ENCODE results near the gene ALKBH4. TPM values are rescaled to one million over a fixed set of nuclear protein-coding genes. Genes with fewer than 3 reads are reported as not detected.

Gene ALKBH4
- total RNA-seq, 2 experiments from 2014 or later, result 6.1 to 9.1 TPM

DNA sequence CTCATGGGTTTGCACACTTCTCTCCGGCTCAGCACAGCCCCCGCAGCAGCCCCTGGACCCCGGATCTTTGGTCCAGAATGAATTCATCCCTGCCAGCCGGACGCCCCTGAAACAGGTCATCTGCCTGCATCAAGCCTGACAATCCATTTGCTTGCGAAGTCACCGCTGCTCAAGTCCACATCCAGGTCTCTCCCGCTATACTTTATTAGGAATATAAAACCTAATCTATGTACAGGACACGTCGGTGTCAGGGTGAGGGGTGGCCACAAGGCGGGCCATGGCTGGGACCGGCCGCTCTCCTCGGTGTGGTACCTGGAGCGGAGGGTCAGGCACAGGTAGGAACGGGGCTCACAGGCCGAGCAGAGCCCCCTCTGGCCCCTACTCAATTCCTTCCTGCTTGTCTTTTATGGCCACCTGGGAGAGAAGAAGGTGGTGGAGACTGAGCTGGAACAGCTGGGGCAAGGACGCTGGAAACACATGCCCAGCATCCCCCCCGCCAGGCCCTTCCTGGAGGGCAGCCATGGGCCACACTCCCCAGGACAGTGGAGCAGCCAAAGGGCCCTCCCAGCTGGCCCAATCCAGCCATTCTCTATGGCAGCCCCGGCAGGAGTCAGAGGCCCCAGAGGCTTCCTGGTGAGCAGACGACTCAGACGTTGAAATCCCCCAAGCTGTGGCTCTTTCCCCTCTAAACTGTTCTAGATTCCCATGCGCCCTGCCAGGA lies 8.8 kb upstream of the ALKBH4 start:
- CTCF ChIA-PET, result no interaction called here
- H3K4me3 Mint-ChIP-seq, result no peak overlapping the region
- intact Hi-C loops (cut with DNase I, micrococcal nuclease), result no loop called here
- no peak for DNase-seq
- H3K36me3 Mint-ChIP-seq (ENCODE audit: low read depth), result peaks cover 4% of the 10 kb centered on the region
- H3K4me1 Mint-ChIP-seq, result no peaks in the 10 kb centered on the region
- H3K27me3 Mint-ChIP-seq, result no peaks in the 10 kb centered on the region
- H3K27ac Mint-ChIP-seq, result no peak overlapping the region
- no peak for ATAC-seq
- no peaks in the 10 kb centered on the region for H3K9me3 Mint-ChIP-seq (ENCODE audit: low read depth)
- POLR2A ChIA-PET, result interaction anchor here (0.5 to 0.6 kb wide), 2 partner anchors 31 to 51 kb away, joined by 3 to 4 read pairs; no protein-coding TSS in a partner anchor

DNA sequence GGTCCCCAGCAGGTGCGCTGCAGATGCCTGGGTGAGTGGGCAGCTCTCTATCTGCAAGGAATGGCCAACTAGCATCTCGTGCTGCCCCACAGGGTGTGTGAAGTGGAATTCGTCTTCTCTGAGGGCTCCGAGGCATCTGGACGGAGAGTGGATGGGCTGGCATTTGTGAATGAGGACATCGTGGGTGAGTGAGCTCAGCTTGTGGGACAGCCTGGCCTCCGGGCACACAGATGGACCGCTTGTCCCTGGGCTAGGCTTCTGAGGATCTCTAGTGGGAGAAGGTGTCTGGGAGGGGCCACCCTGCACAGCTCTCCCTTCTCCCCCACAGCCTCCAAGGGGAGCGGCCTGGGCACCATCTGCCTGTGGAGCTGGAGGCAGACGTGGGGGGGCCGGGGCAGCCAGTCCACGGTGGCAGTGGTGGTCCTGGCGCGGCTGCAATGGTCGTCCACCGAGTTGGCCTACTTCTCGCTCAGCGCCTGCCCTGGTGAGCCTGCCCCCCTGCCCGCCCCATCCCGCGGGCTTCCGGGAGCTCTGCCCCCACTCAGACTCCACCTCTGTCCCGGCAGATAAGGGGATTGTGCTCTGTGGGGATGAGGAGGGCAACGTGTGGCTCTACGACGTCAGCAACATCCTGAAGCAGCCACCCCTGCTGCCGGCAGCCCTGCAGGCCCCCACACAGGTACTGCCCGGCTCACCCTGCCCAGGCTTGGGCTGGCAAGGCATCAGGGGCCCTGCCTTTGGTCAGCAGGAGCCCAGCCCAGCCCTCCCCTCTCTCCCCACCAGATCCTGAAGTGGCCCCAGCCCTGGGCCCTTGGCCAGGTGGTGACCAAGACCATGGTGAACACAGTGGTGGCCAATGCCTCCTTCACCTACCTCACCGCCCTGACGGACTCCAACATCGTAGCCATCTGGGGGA lies 7.7 kb upstream of the ALKBH4 start:
- DNase-seq (no peak), ATAC-seq (no peak)
- intact Hi-C loops (cut with DNase I, micrococcal nuclease), result no loop called here
- H3K27me3 Mint-ChIP-seq, result no peaks in the 10 kb centered on the region
- POLR2A ChIA-PET, result interaction anchor here (0.5 kb wide), 1 partner anchor 30 kb away, joined by 3 read pairs; no protein-coding TSS in a partner anchor
- H3K27ac Mint-ChIP-seq, result peak overlapping the region; percentile 42
- H3K4me1 Mint-ChIP-seq, result no peaks in the 10 kb centered on the region
- no peaks in the 10 kb centered on the region for H3K9me3 Mint-ChIP-seq (ENCODE audit: low read depth)
- CTCF ChIA-PET, result no interaction called here
- no peak overlapping the region for H3K4me3 Mint-ChIP-seq
- H3K36me3 Mint-ChIP-seq (ENCODE audit: low read depth), result peaks cover 4% of the 10 kb centered on the region

DNA sequence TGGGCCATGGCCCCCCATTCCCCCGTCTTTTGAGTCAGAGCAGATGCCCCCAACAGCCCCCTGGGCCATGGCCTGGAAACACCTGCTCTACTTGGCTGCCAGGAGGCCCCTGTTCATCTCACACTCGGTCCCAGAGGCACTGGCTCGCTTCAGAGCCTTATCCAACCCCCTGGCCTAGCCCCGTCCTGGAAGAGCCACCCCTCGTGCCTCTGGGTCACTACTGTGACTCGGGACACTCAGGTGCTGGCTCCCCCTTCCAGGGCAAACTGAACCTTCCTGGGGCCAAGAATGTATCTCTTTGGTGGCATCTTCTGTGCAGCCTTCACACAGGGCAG lies 7.1 kb upstream of the ALKBH4 start:
- intact Hi-C loops (cut with DNase I, micrococcal nuclease), result no loop called here
- Mint-ChIP-seq H3K27ac (peak overlapping the region; percentile 42), H3K4me1 (peaks cover 5% of the 10 kb centered on the region), H3K36me3 (ENCODE audit: low read depth) (peaks cover 4% of the 10 kb centered on the region), H3K27me3 (no peaks in the 10 kb centered on the region), H3K4me3 (no peak overlapping the region), H3K9me3 (ENCODE audit: low read depth) (no peaks in the 10 kb centered on the region)
- POLR2A ChIA-PET, result no interaction called here
- DNase-seq (no peak), ATAC-seq (no peak)
- CTCF ChIA-PET, result no interaction called here

DNA sequence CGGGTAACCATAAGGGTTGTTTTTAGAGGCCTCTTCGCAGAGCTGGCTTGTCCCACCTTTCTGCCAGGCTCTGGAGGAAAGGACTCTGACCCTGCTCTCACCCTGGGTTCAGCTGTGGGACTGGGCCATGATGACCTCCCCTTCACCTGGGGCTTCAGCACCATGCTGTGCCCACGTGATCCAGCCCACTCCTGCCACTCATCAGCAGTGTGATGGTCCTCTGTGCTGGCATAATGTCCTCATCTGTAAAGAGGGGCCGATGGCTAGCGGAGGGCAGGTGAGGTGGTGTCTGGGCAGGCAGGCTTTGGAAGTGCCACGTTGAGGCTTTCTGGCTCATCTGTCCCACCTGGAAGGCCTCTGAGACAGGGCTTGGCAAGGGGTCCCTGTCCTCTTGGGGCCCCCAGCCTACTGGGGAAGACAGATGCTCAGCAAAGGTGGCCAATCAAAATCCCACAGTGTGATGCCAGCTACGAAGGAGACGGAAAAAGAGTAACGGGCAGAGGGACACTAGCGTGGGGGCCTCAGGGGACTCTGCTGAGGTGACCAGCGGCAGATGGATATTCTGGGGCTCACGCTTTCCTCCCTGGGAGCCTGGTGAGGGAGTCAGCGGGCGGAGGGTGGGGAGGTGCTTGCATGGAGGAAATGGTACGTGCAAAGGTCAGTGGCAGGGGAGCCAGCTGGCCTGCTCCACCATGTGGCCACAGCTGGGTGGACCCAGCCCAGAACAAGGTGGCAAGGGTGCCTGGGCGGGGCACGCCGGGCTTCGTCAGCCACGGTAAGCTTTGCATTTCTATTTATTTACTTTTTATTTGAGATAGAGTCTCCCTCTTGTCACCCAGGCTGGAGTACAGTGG lies 5.5 kb upstream of the ALKBH4 start:
- Mint-ChIP-seq H3K27me3 (no peaks in the 10 kb centered on the region), H3K9me3 (ENCODE audit: low read depth) (no peaks in the 10 kb centered on the region), H3K4me3 (no peak overlapping the region), H3K4me1 (peaks cover 17% of the 10 kb centered on the region), H3K36me3 (ENCODE audit: low read depth) (peaks cover 4% of the 10 kb centered on the region), H3K27ac (no peak overlapping the region)
- POLR2A ChIA-PET, result no interaction called here
- intact Hi-C loops (cut with DNase I, micrococcal nuclease), result loop anchor here (10.0 kb wide), 2 partner anchors 185 to 1145 kb away; partner anchors contain the start of genes IFT22 (in 1 of the 2) and SH2B2 (in 1 of the 2)
- DNase-seq (no peak), ATAC-seq (no peak)
- CTCF ChIA-PET, result no interaction called here

DNA sequence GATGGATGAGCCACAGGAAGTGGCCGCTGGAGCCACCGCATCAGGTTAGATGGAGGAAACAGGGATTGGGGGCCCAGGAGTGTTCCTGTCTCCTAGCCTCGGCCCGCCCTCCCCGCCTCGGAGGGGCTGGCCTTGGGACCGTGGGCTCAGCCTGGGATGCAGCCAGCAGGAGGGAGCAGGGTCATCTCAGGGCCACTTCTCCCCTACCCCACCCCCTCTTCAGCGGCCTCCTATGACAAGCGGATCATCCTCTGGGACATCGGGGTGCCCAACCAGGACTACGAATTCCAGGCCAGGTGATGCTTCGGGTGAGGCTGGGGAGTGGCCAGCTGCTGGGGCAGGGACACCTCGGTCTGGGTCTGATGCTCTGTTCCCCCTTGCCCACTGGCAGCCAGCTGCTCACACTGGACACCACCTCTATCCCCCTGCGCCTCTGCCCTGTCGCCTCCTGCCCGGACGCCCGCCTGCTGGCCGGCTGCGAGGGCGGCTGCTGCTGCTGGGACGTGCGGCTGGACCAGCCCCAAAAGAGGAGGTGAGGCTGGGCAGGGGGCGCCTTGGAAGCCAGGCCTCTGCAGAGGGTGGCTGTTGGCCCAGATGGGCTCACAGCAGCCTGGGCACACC lies 4.8 kb upstream of the ALKBH4 start:
- ChIA-PET CTCF (no interaction called here), POLR2A (no interaction called here)
- Mint-ChIP-seq H3K4me1 (peaks cover 17% of the 10 kb centered on the region), H3K36me3 (ENCODE audit: low read depth) (peaks cover 4% of the 10 kb centered on the region), H3K9me3 (ENCODE audit: low read depth) (no peaks in the 10 kb centered on the region), H3K27ac (no peak overlapping the region), H3K4me3 (no peak overlapping the region), H3K27me3 (no peaks in the 10 kb centered on the region)
- ATAC-seq (no peak), DNase-seq (no peak)
- intact Hi-C loops (cut with DNase I, micrococcal nuclease), result loop anchor here (10.0 kb wide), 2 partner anchors 185 to 1145 kb away; partner anchors contain the start of genes IFT22 (in 1 of the 2) and SH2B2 (in 1 of the 2)

DNA sequence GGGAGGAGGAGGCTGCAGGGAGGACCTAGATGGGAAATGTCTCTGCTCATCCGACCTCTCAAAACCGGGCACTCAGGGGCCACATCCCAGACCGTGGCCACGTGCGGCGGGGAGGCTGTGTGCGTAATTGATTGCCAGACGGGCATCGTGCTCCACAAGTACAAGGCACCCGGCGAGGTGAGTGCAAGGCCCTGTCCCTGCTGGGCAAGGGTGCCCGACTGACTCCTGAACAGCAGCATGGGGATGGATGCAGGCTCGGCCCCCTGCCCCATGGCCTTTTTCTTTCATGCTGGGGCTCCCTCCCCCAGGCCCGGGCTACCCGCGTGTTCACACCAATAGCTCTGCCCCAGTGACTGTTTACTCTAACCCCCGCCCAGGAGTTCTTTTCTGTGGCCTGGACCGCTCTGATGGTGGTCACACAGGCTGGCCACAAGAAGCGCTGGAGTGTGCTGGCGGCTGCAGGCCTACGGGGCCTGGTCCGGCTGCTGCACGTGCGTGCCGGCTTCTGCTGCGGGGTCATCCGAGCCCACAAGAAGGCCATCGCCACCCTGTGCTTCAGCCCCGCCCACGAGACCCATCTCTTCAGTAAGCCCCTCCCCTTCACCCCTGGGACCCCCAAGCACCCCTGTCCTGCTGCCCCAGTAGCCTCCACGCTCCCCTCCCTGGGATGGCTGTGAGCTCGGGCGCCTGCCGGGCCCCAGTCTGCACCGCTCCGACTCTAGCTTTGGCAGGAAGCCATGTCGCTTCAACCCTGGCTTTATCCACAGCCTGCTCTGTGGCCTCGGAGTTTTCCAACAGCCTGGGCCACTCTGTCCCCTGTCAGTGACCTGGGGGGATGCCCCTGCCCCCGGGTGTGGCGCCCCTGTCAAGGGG lies 4.1 kb upstream of the ALKBH4 start:
- POLR2A ChIA-PET, result no interaction called here
- intact Hi-C loops (cut with DNase I, micrococcal nuclease), result loop anchor here (10.0 kb wide), 2 partner anchors 184 to 1144 kb away; partner anchors contain the start of genes IFT22 (in 1 of the 2) and SH2B2 (in 1 of the 2)
- H3K27me3 Mint-ChIP-seq, result no peaks in the 10 kb centered on the region
- CTCF ChIA-PET, result no interaction called here
- H3K36me3 Mint-ChIP-seq (ENCODE audit: low read depth), result peaks cover 4% of the 10 kb centered on the region
- DNase-seq, result no peak
- H3K9me3 Mint-ChIP-seq (ENCODE audit: low read depth), result no peaks in the 10 kb centered on the region
- no peak overlapping the region for H3K4me3 Mint-ChIP-seq
- no peak for ATAC-seq
- no peak overlapping the region for H3K27ac Mint-ChIP-seq
- H3K4me1 Mint-ChIP-seq, result peaks cover 23% of the 10 kb centered on the region

DNA sequence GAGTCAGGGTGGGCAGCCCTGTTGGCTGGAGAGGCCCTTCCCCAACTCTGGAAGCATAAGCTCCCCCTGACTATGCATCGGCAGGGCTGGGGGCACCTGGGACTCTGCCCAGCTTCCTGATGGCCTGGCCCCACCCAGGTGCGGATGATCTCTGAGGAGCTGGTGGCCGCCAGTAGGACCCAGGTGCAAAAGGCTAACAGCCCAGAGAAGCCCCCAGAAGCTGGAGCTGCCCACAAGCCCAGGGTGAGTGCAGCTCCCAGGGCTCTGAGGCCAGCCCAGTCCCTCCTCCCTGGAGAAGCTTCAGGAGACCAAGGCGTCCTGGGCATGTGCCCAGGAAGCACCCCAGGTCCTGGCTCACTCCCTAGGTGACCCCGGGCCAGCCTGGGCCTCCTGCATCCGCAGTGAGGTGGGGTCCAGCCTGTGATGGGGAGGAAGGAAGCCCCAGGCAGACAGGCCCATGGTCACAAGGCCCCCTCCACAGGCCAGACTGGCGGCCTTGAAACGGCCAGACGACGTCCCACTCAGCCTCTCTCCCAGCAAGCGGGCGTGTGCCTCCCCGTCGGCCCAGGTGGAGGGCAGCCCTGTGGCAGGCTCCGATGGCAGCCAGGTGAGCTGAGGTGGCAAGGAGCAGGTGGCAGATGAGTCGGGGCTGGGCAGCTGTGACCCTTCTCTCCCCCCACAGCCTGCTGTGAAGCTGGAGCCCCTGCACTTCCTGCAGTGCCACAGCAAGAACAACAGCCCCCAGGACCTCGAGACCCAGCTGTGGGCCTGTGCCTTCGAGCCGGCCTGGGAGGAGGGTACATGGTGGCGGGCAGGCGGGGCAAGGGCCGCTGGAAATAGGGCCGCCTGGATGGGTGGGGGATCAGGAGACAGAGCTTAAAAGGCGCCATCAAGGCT lies 3.2 kb upstream of the ALKBH4 start:
- ChIA-PET CTCF (interaction anchor here (0.6 to 1.0 kb wide), 5 partner anchors 9 to 190 kb away, joined by 3 read pairs; partner anchors contain the start of gene ORAI2), POLR2A (interaction anchor here (0.6 kb wide), 2 partner anchors 38 to 55 kb away, joined by 4 read pairs; no protein-coding TSS in a partner anchor)
- DNase-seq (no peak), ATAC-seq (no peak)
- Mint-ChIP-seq H3K4me1 (peaks cover 26% of the 10 kb centered on the region), H3K9me3 (ENCODE audit: low read depth) (no peaks in the 10 kb centered on the region), H3K27me3 (no peaks in the 10 kb centered on the region), H3K36me3 (ENCODE audit: low read depth) (peaks cover 4% of the 10 kb centered on the region), H3K4me3 (no peak overlapping the region), H3K27ac (no peak overlapping the region)
- intact Hi-C loops (cut with DNase I, micrococcal nuclease), result loop anchor here (10.0 kb wide), 2 partner anchors 183 to 1143 kb away; partner anchors contain the start of genes IFT22 (in 1 of the 2) and SH2B2 (in 1 of the 2)

DNA sequence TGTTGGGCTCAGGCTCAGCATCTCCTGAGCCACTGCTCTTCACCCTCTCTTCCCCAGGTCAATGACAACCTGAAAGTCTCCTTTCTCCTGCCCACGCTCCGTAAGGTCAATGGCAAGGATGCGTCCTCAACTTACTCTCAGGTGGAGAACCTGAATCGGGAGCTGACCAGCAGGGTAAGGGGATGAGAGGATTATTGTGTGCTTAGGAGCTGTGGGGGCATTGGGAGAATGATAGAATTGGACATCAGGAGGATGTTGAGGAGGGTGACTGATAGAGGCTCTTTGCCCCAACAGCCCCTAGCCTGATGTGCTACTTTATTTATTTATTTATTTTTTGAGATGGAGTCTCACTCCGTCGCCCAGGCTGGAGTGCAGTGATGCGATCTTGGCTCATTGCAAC lies 1.4 kb upstream of the ALKBH4 start:
- no peaks in the 10 kb centered on the region for H3K27me3 Mint-ChIP-seq
- peak overlapping the region; percentile 95 for H3K4me3 Mint-ChIP-seq
- H3K4me1 Mint-ChIP-seq, result peaks cover 30% of the 10 kb centered on the region
- no peak for DNase-seq
- intact Hi-C loops (cut with DNase I, micrococcal nuclease), result loop anchor here (10.0 kb wide), 2 partner anchors 181 to 1141 kb away; partner anchors contain the start of genes IFT22 (in 1 of the 2) and SH2B2 (in 1 of the 2)
- H3K27ac Mint-ChIP-seq, result no peak overlapping the region
- H3K36me3 Mint-ChIP-seq (ENCODE audit: low read depth), result no peaks in the 10 kb centered on the region
- no peaks in the 10 kb centered on the region for H3K9me3 Mint-ChIP-seq (ENCODE audit: low read depth)
- ChIA-PET POLR2A (interaction anchor here (0.6 kb wide), 2 partner anchors 49 to 1301 kb away, joined by 3 to 7 read pairs; partner anchors contain the start of gene VGF), CTCF (interaction anchor here (0.6 to 1.3 kb wide), 5 partner anchors 10 to 1957 kb away, joined by 3 to 7 read pairs (median 5); partner anchors contain the start of gene PRKRIP1)
- no peak for ATAC-seq

DNA sequence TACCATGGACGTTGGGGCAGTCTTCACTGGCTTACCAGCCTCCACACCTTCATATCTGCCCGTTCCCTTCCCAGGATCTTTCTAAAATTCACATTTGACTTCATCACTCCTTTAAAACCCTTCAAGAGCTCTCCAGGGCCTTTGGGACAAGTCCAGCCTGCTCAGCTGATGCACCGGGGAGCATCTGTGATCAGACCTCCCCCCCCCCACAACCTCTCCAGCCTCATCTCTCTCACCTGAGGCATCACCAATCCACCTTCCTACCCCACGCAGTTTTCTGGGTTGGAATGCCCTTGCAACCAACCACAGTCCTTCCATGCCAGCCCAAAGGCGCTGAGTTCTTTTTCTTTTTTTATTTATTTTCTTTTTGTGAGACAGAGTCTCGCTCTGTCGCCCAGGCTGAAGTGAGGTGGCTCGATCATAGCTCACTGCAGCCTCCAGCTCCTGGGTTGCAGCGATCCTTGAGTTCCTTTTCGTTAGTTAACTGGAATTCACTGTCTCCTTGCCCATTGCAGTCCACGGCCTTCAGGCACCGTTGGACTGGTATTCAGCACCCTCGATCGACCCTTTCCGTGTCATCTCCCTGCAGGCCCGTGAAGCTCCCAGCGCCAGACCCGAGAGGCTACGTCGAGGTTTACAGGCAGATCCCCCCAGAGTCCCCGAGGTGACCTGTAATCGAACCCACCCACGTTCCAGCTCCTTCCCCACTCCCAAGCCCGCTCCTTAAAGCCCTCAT lies 654 bp downstream of the ALKBH4 start:
- no peak for DNase-seq
- peak overlapping the region; percentile 95 for H3K4me3 Mint-ChIP-seq
- H3K27me3 Mint-ChIP-seq, result no peaks in the 10 kb centered on the region
- peaks cover 30% of the 10 kb centered on the region for H3K4me1 Mint-ChIP-seq
- no peak for ATAC-seq
- H3K27ac Mint-ChIP-seq, result peak overlapping the region; percentile 72
- POLR2A ChIA-PET, result no interaction called here
- intact Hi-C loops (cut with DNase I, micrococcal nuclease), result loop anchor here (1.0 to 10.0 kb wide), 6 partner anchors 37 to 1139 kb away; partner anchors contain the start of genes SH2B2 (in 2 of the 2), IFT22 (in 1 of the 2) and PRKRIP1 (in 1 of the 2)
- H3K9me3 Mint-ChIP-seq (ENCODE audit: low read depth), result no peaks in the 10 kb centered on the region
- CTCF ChIA-PET, result interaction anchor here (0.8 to 1.8 kb wide), 3 partner anchors 38 to 52 kb away, joined by 3 to 5 read pairs (median 4); no protein-coding TSS in a partner anchor
- no peaks in the 10 kb centered on the region for H3K36me3 Mint-ChIP-seq (ENCODE audit: low read depth)

Measured in activated CD4-positive, alpha-beta T cell treated with anti-CD3 and anti-CD28 coated beads for 36 hours (primary cell).